RWPE2 (cell line): ENCODE data around the gene ARF1.
"Not testable (repeated sequence)": the region's sequence is repeated elsewhere in the genome, so short reads cannot be mapped to it uniquely, and the experiment has no call there.

Experiments used
- ATAC-seq: fragments of 200-7000 bp; cut with Tn5 transposase; 3 replicates; pipeline ENCODE4 v1.9.1; 2021; ENCODE audit warnings: low read depth
- DNase-seq: peaks from one replicate; pipeline ENCODE4 v3.0.0-alpha.2; 2020; ENCODE audit warnings: low spot score
- H3K27ac ChIP-seq: fragments of 450-650 bp; 2 replicates; pipeline ENCODE4 v1.5.1; 2017; ENCODE audit warnings: mild to moderate bottlenecking; ENCODE audit not compliant: poor library complexity, severe bottlenecking
- H3K27me3 ChIP-seq: fragments of 250-450 bp; sonication (Bioruptor Pico); 2 replicates; pipeline ENCODE4 v1.5.1; 2021; ENCODE audit warnings: mild to moderate bottlenecking, moderate library complexity; ENCODE audit not compliant: insufficient read depth, poor library complexity, severe bottlenecking
- H3K36me3 ChIP-seq: fragments of 250-450 bp; sonication (Bioruptor Pico); 2 replicates; pipeline ENCODE4 v1.5.1; 2020; ENCODE audit warnings: low read depth, mild to moderate bottlenecking, moderate library complexity
- H3K4me1 ChIP-seq: fragments of 250-450 bp; sonication (Bioruptor Pico); 2 replicates; pipeline ENCODE4 v1.5.1; 2021; ENCODE audit warnings: mild to moderate bottlenecking, moderate library complexity; ENCODE audit not compliant: insufficient read depth, poor library complexity, severe bottlenecking
- H3K4me3 ChIP-seq: fragments of 250-450 bp; sonication (Bioruptor Pico); 2 replicates; pipeline ENCODE4 v1.5.1; 2021; ENCODE audit warnings: mild to moderate bottlenecking, moderate library complexity; ENCODE audit not compliant: severe bottlenecking
- H3K9me3 ChIP-seq: fragments of 250-450 bp; sonication (Bioruptor Pico); 2 replicates; pipeline ENCODE4 v1.5.1; 2021; ENCODE audit warnings: mild to moderate bottlenecking, moderate library complexity; ENCODE audit not compliant: severe bottlenecking
- CTCF ChIP-seq: fragments of 450-650 bp; IDR thresholded peaks from one replicate; pipeline ENCODE4 v1.5.1; 2017; ENCODE audit warnings: mild to moderate bottlenecking, moderate library complexity; ENCODE audit not compliant: poor library complexity, severe bottlenecking

The ARF1 gene

GRCh38 chr1:228109962-228110488 is 27.5 kb downstream of the ARF1 start:
- no peaks in the 10 kb centered on the region for H3K36me3 ChIP-seq
- peak overlapping the region; percentile 27 for H3K27ac ChIP-seq
- no peaks in the 10 kb centered on the region for H3K27me3 ChIP-seq
- DNase-seq (no peak), ATAC-seq (peak; percentile 40; the same call in 1 of the 3 replicates)
- peak overlapping the region; percentile 91 for H3K4me3 ChIP-seq
- H3K9me3 ChIP-seq = no peaks in the 10 kb centered on the region
- no peaks in the 10 kb centered on the region for H3K4me1 ChIP-seq
- no peak for TF ChIP-seq CTCF

GRCh38 chr1:228110556-228110955 is 28.0 kb downstream of the ARF1 start:
- DNase-seq (no peak), ATAC-seq (no peak)
- no peaks in the 10 kb centered on the region for H3K36me3 ChIP-seq
- H3K27me3 ChIP-seq = no peaks in the 10 kb centered on the region
- TF ChIP-seq CTCF = no peak
- H3K9me3 ChIP-seq = no peaks in the 10 kb centered on the region
- no peak overlapping the region for H3K4me3 ChIP-seq
- no peaks in the 10 kb centered on the region for H3K4me1 ChIP-seq
- H3K27ac ChIP-seq = no peak overlapping the region

GRCh38 chr1:228111315-228111714 is 28.8 kb downstream of the ARF1 start:
- not testable (repeated sequence) for DNase-seq

GRCh38 chr1:228112167-228112566 is 29.7 kb downstream of the ARF1 start:
- ATAC-seq = no peak
- no peak for TF ChIP-seq CTCF
- Histone ChIP-seq H3K9me3 (no peaks in the 10 kb centered on the region), H3K27me3 (no peaks in the 10 kb centered on the region), H3K36me3 (no peaks in the 10 kb centered on the region), H3K4me1 (no peaks in the 10 kb centered on the region), H3K27ac (no peak overlapping the region), H3K4me3 (no peak overlapping the region)
- DNase-seq = no peak

More at GRCh38 chr1:228111315-228111714, 28.8 kb downstream of the ARF1 start:
- not testable (repeated sequence) for H3K4me3 ChIP-seq, H3K27me3 ChIP-seq, ATAC-seq, H3K36me3 ChIP-seq, H3K9me3 ChIP-seq, H3K4me1 ChIP-seq, H3K27ac ChIP-seq

- no peaks in the 10 kb centered on the region for H3K36me3 ChIP-seq
- H3K27ac ChIP-seq = no peak overlapping the region
- no peak for TF ChIP-seq CTCF
- no peak overlapping the region for H3K4me3 ChIP-seq
- no peaks in the 10 kb centered on the region for H3K4me1 ChIP-seq
- DNase-seq (no peak), ATAC-seq (no peak)
- no peaks in the 10 kb centered on the region for H3K27me3 ChIP-seq
- H3K9me3 ChIP-seq = no peaks in the 10 kb centered on the region
Measured at GRCh38 chr1:228112617-228113016, 30.1 kb downstream of the ARF1 start.
